ENCODE results near the gene FIS1. TPM values are rescaled to one million over a fixed set of nuclear protein-coding genes. Genes with fewer than 3 reads are reported as not detected.

The FIS1 gene
- total RNA-seq, 1 experiment from 2014 or later = 124 TPM

GRCh38 chr7:101231644-101232043, 13.2 kb downstream of the FIS1 start:
- H3K9me3 Mint-ChIP-seq = no peaks in the 10 kb centered on the region
- Histone ChIP-seq H2BK120ac (ENCODE audit: low read depth, low read length, poor library complexity, severe bottlenecking) (no peak overlapping the region), H3K9ac (ENCODE audit: extremely low read depth, insufficient read length, low read length) (no peak overlapping the region), H2BK20ac (ENCODE audit: low read depth, low read length, poor library complexity, severe bottlenecking) (no peak overlapping the region), H3K23ac (ENCODE audit: insufficient read length, low read depth, low read length) (no peak overlapping the region), H3K4ac (ENCODE audit: low read depth, low read length) (no peak overlapping the region), H3K79me2 (ENCODE audit: insufficient read depth, low read length) (no peaks in the 10 kb centered on the region), H3K56ac (ENCODE audit: insufficient read length, low read depth, low read length) (no peak overlapping the region), H3K27ac (ENCODE audit: insufficient read length, low read depth, low read length) (no peak overlapping the region), H3K18ac (ENCODE audit: insufficient read length, low read depth, low read length) (no peak overlapping the region), H3K14ac (ENCODE audit: insufficient read depth, low read length) (no peak overlapping the region), H3K23me2 (ENCODE audit: insufficient read length, low read depth, low read length, poor library complexity, severe bottlenecking) (no peaks in the 10 kb centered on the region), H3K4me1 (ENCODE audit: insufficient read depth, low read length) (0 out of 2 replicates have a peak, but pooled peaks cover 3% of the 10 kb centered on the region), H3K79me1 (ENCODE audit: insufficient read depth, low read depth, low read length, poor library complexity, severe bottlenecking) (no peaks in the 10 kb centered on the region), H2AK5ac (ENCODE audit: insufficient read length, low read length) (no peak overlapping the region), H2BK5ac (ENCODE audit: insufficient read length, low read length) (no peak overlapping the region), H3K27me3 (ENCODE audit: insufficient read depth, low read length) (no peaks in the 10 kb centered on the region), H3K4me2 (ENCODE audit: insufficient read depth, insufficient read length, low read length) (peak overlapping the region; percentile 49), H4K91ac (ENCODE audit: insufficient read length, low read depth, low read length) (no peak overlapping the region), H4K8ac (replicated peaks; ENCODE audit: insufficient read length, low read depth, low read length) (no peak overlapping the region), H2BK15ac (ENCODE audit: low read depth, low read length) (no peak overlapping the region), H3T11ph (ENCODE audit: low read length) (no peak overlapping the region), H2AFZ (ENCODE audit: low read length) (no peak overlapping the region), H4K20me1 (ENCODE audit: control insufficient read depth, insufficient read depth, insufficient read length) (no peaks in the 10 kb centered on the region), H4K5ac (ENCODE audit: insufficient read length, low read depth, low read length) (no peak overlapping the region), H2BK12ac (ENCODE audit: insufficient read length, low read depth, low read length) (no peak overlapping the region), H3K9me3 (ENCODE audit: control insufficient read depth, low read depth, low read length) (no peaks in the 10 kb centered on the region)
- H3K27me3 Mint-ChIP-seq (ENCODE audit: low read depth) = no peaks in the 10 kb centered on the region
- H3K4me3 Mint-ChIP-seq = peak overlapping the region; percentile 71 to 85
- H3K36me3 Mint-ChIP-seq (ENCODE audit: insufficient read depth in 1 of 3, low read depth in 3 of 3) = peaks cover 0 to 28% (median 6%) of the 10 kb centered on the region in 3 experiments; a peak in 5 of 7 replicates
- peak overlapping the region; percentile 50 to 92 (median 67); a peak in 2 of 7 replicates for H3K27ac Mint-ChIP-seq
- TF ChIP-seq, protein P1, sequence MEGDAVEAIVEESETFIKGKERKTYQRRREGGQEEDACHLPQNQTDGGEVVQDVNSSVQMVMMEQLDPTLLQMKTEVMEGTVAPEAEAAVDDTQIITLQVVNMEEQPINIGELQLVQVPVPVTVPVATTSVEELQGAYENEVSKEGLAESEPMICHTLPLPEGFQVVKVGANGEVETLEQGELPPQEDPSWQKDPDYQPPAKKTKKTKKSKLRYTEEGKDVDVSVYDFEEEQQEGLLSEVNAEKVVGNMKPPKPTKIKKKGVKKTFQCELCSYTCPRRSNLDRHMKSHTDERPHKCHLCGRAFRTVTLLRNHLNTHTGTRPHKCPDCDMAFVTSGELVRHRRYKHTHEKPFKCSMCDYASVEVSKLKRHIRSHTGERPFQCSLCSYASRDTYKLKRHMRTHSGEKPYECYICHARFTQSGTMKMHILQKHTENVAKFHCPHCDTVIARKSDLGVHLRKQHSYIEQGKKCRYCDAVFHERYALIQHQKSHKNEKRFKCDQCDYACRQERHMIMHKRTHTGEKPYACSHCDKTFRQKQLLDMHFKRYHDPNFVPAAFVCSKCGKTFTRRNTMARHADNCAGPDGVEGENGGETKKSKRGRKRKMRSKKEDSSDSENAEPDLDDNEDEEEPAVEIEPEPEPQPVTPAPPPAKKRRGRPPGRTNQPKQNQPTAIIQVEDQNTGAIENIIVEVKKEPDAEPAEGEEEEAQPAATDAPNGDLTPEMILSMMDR (conservative IDR thresholded peaks at IDR 0.05) = no peak
- H3K4me1 Mint-ChIP-seq = peaks cover 20 to 23% of the 10 kb centered on the region in 2 experiments
- no CpG with 5 or more reads among the region's 7 CpGs for WGBS (ENCODE audit: extremely low coverage, insufficient read length, low lambda C conversion rate)
- no peak for DNase-seq

All from H9 (cell line).